ENCODE measurements around the gene TEX47.

TEX47 gene

DNA sequence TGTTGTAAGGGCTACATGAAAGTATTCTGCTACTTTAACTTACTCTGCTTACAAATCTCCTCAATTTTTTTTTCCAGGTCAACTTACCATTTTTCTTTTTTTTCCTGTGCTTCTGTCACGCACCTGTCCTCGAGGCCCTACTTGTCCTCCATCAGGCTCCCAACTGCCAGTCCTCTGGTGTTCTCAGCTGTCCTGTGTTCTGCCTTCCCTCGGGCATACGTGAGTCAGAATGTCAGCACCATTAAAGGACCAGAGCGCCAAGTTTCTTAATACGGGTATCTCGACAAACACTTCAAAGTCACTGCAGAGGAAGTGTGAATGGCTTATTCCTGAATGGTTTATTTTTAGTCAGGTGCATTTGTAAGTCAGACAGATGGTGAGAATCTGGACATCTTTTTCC, at the start of gene TEX47:
Gene TEX47 (minus strand): TSS at position 185 of the 400 bp plus-strand sequence. CDS start 795 bp downstream, outside the sequence.
- Mint-ChIP-seq H3K27ac (no peak within 1 kb of the TSS), H3K36me3 (ENCODE audit: low read depth) (no peaks in the 10 kb centered on the region), H3K4me3 (no peak within 1 kb of the TSS), H3K4me1 (ENCODE audit: low read depth) (no peaks in the 10 kb centered on the region), H3K27me3 (no peaks in the 10 kb centered on the region), H3K9me3 (no peaks in the 10 kb centered on the region)
- intact Hi-C loops (cut with micrococcal nuclease) = no loop called here

DNA sequence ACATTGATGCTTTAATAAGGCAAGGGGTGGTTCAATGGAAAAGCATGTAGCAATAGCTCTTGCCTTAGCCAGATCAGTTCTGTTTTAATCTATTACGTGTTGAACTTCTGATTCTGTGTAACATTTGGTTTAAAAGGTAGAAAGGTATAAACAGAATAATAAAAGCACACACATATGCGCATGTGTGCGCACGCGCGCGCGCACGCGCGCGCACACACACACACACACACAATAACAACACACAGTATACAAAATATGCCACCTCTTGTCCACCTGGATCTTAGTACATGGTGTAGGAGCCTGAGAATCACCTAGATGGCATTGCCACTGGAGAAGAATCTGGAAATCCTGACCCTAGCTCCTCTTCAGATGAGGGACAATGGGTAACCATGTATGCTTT, 49.6 kb upstream of the TEX47 start:
- no peak overlapping the region for H3K4me3 Mint-ChIP-seq
- peaks cover 2% of the 10 kb centered on the region for H3K9me3 Mint-ChIP-seq
- no peaks in the 10 kb centered on the region for H3K27me3 Mint-ChIP-seq
- no peak overlapping the region for H3K27ac Mint-ChIP-seq
- no peaks in the 10 kb centered on the region for H3K4me1 Mint-ChIP-seq (ENCODE audit: low read depth)
- H3K36me3 Mint-ChIP-seq (ENCODE audit: low read depth) = no peaks in the 10 kb centered on the region
- intact Hi-C loops (cut with micrococcal nuclease) = no loop called here

GRCh38 chr7:88842201-88842600, 46.7 kb upstream of the TEX47 start:
- no peaks in the 10 kb centered on the region for H3K36me3 Mint-ChIP-seq (ENCODE audit: low read depth)
- intact Hi-C loops (cut with micrococcal nuclease) = no loop called here
- no peaks in the 10 kb centered on the region for H3K4me1 Mint-ChIP-seq (ENCODE audit: low read depth)
- H3K4me3 Mint-ChIP-seq = no peak overlapping the region
- H3K27ac Mint-ChIP-seq = no peak overlapping the region
- no peaks in the 10 kb centered on the region for H3K9me3 Mint-ChIP-seq
- H3K27me3 Mint-ChIP-seq = no peaks in the 10 kb centered on the region

- Mint-ChIP-seq H3K27me3 (no peaks in the 10 kb centered on the region), H3K4me1 (ENCODE audit: low read depth) (no peaks in the 10 kb centered on the region), H3K9me3 (no peaks in the 10 kb centered on the region), H3K4me3 (no peak overlapping the region), H3K27ac (no peak overlapping the region), H3K36me3 (ENCODE audit: low read depth) (no peaks in the 10 kb centered on the region)
- intact Hi-C loops (cut with micrococcal nuclease) = loop anchor here (2.0 kb wide), 1 partner anchor 590 kb away; no protein-coding TSS in a partner anchor
Measured at GRCh38 chr7:88835147-88835728, 39.7 kb upstream of the TEX47 start.

GRCh38 chr7:88826222-88826621, 30.7 kb upstream of the TEX47 start:
- Mint-ChIP-seq H3K4me1 (ENCODE audit: low read depth) (no peaks in the 10 kb centered on the region), H3K4me3 (no peak overlapping the region), H3K27me3 (no peaks in the 10 kb centered on the region), H3K9me3 (peaks cover 18% of the 10 kb centered on the region), H3K27ac (no peak overlapping the region), H3K36me3 (ENCODE audit: low read depth) (no peaks in the 10 kb centered on the region)
- intact Hi-C loops (cut with micrococcal nuclease) = no loop called here

DNA sequence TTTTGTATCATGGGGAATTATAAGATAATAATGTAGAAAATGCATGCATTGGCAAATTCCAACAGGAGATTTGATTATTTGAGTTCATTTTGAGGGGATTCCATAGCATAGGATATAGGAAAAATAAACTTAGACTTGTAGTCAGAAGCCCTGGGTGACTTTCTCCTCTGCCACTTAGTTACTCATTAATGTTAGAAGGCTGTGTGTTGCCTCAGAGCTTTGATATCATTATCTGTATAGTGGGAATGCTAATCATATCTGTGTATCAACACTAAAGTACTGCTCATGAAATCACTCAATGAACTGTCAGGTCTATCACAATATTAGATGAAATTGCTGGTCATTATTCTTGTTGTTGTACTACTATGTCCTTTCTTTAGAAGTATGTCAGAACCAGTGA, 23.0 kb upstream of the TEX47 start:
- no peak overlapping the region for H3K27ac Mint-ChIP-seq
- H3K4me1 Mint-ChIP-seq (ENCODE audit: low read depth) = no peaks in the 10 kb centered on the region

GRCh38 chr7:88806280-88807037, 10.9 kb upstream of the TEX47 start:
- Mint-ChIP-seq H3K27ac (no peak overlapping the region), H3K9me3 (no peaks in the 10 kb centered on the region), H3K4me1 (ENCODE audit: low read depth) (no peaks in the 10 kb centered on the region), H3K4me3 (no peak overlapping the region), H3K36me3 (ENCODE audit: low read depth) (no peaks in the 10 kb centered on the region), H3K27me3 (no peaks in the 10 kb centered on the region)
- intact Hi-C loops (cut with micrococcal nuclease) = no loop called here

More for the DNA sequence above, 23.0 kb upstream of the TEX47 start:
- Mint-ChIP-seq H3K27me3 (no peaks in the 10 kb centered on the region), H3K4me3 (no peak overlapping the region), H3K9me3 (peaks cover 15% of the 10 kb centered on the region), H3K36me3 (ENCODE audit: low read depth) (no peaks in the 10 kb centered on the region)
- intact Hi-C loops (cut with micrococcal nuclease) = no loop called here

GRCh38 chr7:88801046-88801445, 5.5 kb upstream of the TEX47 start:
- no peak overlapping the region for H3K4me3 Mint-ChIP-seq
- H3K36me3 Mint-ChIP-seq (ENCODE audit: low read depth) = no peaks in the 10 kb centered on the region
- H3K4me1 Mint-ChIP-seq (ENCODE audit: low read depth) = no peaks in the 10 kb centered on the region
- no peak overlapping the region for H3K27ac Mint-ChIP-seq
- no peaks in the 10 kb centered on the region for H3K9me3 Mint-ChIP-seq
- intact Hi-C loops (cut with micrococcal nuclease) = no loop called here
- H3K27me3 Mint-ChIP-seq = no peaks in the 10 kb centered on the region

DNA sequence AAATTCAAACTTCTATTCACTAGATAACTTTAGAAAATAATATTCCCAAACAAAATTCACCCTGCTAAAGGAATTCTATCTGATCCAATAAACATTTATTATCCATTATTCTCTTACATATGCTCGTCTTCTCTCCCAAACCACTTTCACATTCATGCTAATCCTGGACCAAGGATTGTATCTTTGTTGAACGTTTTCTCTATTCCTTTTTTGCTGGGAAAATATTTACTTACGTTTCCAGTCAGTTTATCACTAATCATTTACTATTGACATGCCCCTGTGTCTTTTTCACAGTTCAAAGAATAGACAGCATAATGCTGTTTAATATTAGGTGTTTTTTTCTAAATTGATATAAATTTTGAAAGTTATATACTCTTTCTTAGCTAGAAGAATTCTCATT, 3.2 kb downstream of the TEX47 start:
- H3K27me3 Mint-ChIP-seq = no peaks in the 10 kb centered on the region
- intact Hi-C loops (cut with micrococcal nuclease) = loop anchor here (5.0 kb wide), 1 partner anchor 1635 kb away; no protein-coding TSS in a partner anchor
- H3K27ac Mint-ChIP-seq = no peak overlapping the region
- H3K4me1 Mint-ChIP-seq (ENCODE audit: low read depth) = no peaks in the 10 kb centered on the region
- H3K36me3 Mint-ChIP-seq (ENCODE audit: low read depth) = no peaks in the 10 kb centered on the region
- H3K4me3 Mint-ChIP-seq = no peak overlapping the region
- H3K9me3 Mint-ChIP-seq = no peaks in the 10 kb centered on the region

- H3K27me3 Mint-ChIP-seq = no peaks in the 10 kb centered on the region
- no peak overlapping the region for H3K27ac Mint-ChIP-seq
- intact Hi-C loops (cut with micrococcal nuclease) = loop anchor here (5.0 kb wide), 1 partner anchor 1635 kb away; no protein-coding TSS in a partner anchor
Measured at GRCh38 chr7:88791891-88792290, 3.6 kb downstream of the TEX47 start.

GRCh38 chr7:88789480-88790064, 6.0 kb downstream of the TEX47 start:
- no peak overlapping the region for H3K27ac Mint-ChIP-seq
- H3K4me1 Mint-ChIP-seq (ENCODE audit: low read depth) = no peaks in the 10 kb centered on the region
- H3K9me3 Mint-ChIP-seq = no peaks in the 10 kb centered on the region
- intact Hi-C loops (cut with micrococcal nuclease) = loop anchor here (5.0 kb wide), 1 partner anchor 1638 kb away; no protein-coding TSS in a partner anchor
- no peaks in the 10 kb centered on the region for H3K27me3 Mint-ChIP-seq
- no peak overlapping the region for H3K4me3 Mint-ChIP-seq
- no peaks in the 10 kb centered on the region for H3K36me3 Mint-ChIP-seq (ENCODE audit: low read depth)

More at GRCh38 chr7:88791891-88792290, 3.6 kb downstream of the TEX47 start:
- Mint-ChIP-seq H3K9me3 (no peaks in the 10 kb centered on the region), H3K4me1 (ENCODE audit: low read depth) (no peaks in the 10 kb centered on the region), H3K36me3 (ENCODE audit: low read depth) (no peaks in the 10 kb centered on the region), H3K4me3 (no peak overlapping the region)

DNA sequence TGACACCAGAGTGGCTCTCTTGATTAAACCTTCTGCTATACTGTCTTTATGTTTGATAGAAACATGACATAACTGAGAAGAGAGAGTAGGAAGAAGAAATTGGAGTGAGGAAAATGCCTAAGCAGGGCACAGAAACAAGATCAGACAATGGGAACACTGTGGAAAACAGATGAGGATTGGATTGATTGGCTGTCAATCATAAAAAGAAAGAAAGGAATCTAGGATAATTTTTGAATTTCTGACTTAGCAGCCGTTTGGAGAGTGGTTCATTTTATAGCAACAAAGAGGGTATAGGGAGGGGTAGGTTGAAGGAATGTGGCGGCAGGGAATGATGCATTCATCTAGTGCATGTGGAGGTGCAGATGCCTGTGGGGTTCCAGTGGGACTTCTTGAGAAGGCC, 7.8 kb downstream of the TEX47 start:
- no peak overlapping the region for H3K27ac Mint-ChIP-seq
- H3K36me3 Mint-ChIP-seq (ENCODE audit: low read depth) = no peaks in the 10 kb centered on the region
- intact Hi-C loops (cut with micrococcal nuclease) = no loop called here
- H3K4me1 Mint-ChIP-seq (ENCODE audit: low read depth) = no peaks in the 10 kb centered on the region
- no peak overlapping the region for H3K4me3 Mint-ChIP-seq
- H3K27me3 Mint-ChIP-seq = no peaks in the 10 kb centered on the region
- no peaks in the 10 kb centered on the region for H3K9me3 Mint-ChIP-seq

DNA sequence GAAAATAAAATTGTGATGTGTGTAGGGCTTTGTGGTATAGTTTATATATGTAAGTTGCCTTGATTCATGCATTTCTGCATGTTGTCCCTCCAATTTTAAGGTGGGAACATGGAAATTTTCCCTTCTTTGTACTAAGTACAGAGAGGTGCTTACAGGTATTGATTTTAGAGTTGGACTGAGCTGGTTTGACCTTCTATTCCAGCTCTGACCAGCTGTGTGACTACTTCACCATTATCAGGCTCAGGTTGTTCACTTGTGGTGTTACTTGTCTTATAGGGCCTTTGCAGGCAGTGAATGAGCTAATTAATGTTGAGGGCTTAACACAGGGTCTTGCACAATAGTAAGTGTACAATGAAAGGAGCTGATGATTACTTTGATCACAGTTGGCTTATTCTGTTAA, 19.7 kb downstream of the TEX47 start:
- Mint-ChIP-seq H3K4me1 (ENCODE audit: low read depth) (no peaks in the 10 kb centered on the region), H3K27me3 (no peaks in the 10 kb centered on the region), H3K4me3 (no peak overlapping the region), H3K36me3 (ENCODE audit: low read depth) (no peaks in the 10 kb centered on the region), H3K9me3 (no peaks in the 10 kb centered on the region), H3K27ac (no peak overlapping the region)
- intact Hi-C loops (cut with micrococcal nuclease) = no loop called here

DNA sequence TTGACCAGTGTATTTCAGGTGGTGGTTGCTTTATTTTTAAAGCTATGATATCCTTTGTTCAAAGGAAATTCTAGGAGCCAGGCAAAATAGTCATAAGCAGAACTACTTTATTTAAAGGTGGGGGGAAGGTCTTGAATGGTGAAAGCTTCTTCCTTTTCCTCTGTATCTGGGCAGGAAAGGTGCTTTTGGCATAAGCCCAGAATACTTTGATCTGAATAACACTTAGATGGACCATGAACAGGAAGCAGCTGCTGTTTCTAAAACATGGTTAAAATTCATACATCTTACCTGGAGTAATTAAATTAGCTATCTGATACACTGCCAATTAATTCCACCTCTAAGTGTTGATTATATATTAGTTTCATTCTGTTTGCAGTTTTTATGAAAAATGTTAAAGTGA, 22.8 kb downstream of the TEX47 start:
- no peaks in the 10 kb centered on the region for H3K9me3 Mint-ChIP-seq
- H3K27me3 Mint-ChIP-seq = no peaks in the 10 kb centered on the region
- H3K4me1 Mint-ChIP-seq (ENCODE audit: low read depth) = no peaks in the 10 kb centered on the region
- intact Hi-C loops (cut with micrococcal nuclease) = no loop called here
- H3K4me3 Mint-ChIP-seq = no peak overlapping the region
- H3K36me3 Mint-ChIP-seq (ENCODE audit: low read depth) = no peaks in the 10 kb centered on the region
- no peak overlapping the region for H3K27ac Mint-ChIP-seq

Data from dendritic cell treated with granulocyte-macrophage colony-stimulating factor and Interleukin-4, amounts not matched to agents 40 ng/mL and 50 ng/mL, for 4 days (primary cell).